Endothelial cell of umbilical vein (primary cell): ENCODE results near the gene CDC42BPG. TPM values are rescaled to one million over a fixed set of nuclear protein-coding genes. Genes with fewer than 3 reads are reported as not detected.
A peak's percentile ranks its signal among the peaks of the same experiment; 100 is the strongest.

Source experiments
- BruUV-seq: library from RNA; stranded (reverse); fragments of 400-500 nt; replicated peaks from 2 replicates; lab custom pipeline; 2021; lab: Mats Ljungman, UMichigan
- CTCF ChIA-PET: fragments of 300-600, 350-600 bp; sonication (Branson Sonifier 250); formaldehyde crosslinking; loops from one replicate; lab custom pipeline; 2021; ENCODE audit warnings: antibody characterized with exemption, inconsistent platforms; lab: Charles Lee
- POLR2A ChIA-PET: fragments of 300-600, 350-600 bp; sonication (Branson Sonifier 250); formaldehyde crosslinking; loops from one replicate; lab custom pipeline; 2021; ENCODE audit warnings: antibody characterized with exemption, inconsistent platforms; lab: Charles Lee
- DNase-seq: peaks from one replicate; pipeline ENCODE4 v3.0.0-alpha.2; 2011; ENCODE audit warnings: low read depth, low spot score
- FAIRE-seq: peaks from 2 replicates; lab custom pipeline; 2011; peaks lifted over from hg19 to GRCh38; lab: Jason Lieb, UNC
- H2AFZ ChIP-seq: 2 replicates; pipeline ENCODE4 v1.6.0; 2012; ENCODE audit warnings: low read depth, low read length, control low read depth, inconsistent platforms
- H3K27ac ChIP-seq: 2 replicates; pipeline ENCODE4 v1.5.1; 2011; ENCODE audit warnings: low read depth, mild to moderate bottlenecking, control low read depth, low read length, moderate library complexity; ENCODE audit not compliant: insufficient read depth
- H3K27me3 ChIP-seq, 2 experiments: 2 replicates each; pipeline versions ENCODE4 v1.6.0 to v1.6.1; 2011; ENCODE audit warnings: low read length in 2 of 2, mixed read lengths in 1 of 2; ENCODE audit not compliant: control insufficient read depth in 2 of 2, insufficient read depth in 2 of 2
- H3K36me3 ChIP-seq, 2 experiments: 2 replicates in 1 of 2; 3 replicates in 1 of 2; pipeline ENCODE4 v1.5.1; 2011; ENCODE audit warnings: low read length in 2 of 2, mild to moderate bottlenecking in 1 of 2, moderate library complexity in 1 of 2; ENCODE audit not compliant: control insufficient read depth in 2 of 2, insufficient read depth in 2 of 2; ENCODE audit errors: extremely low read depth in 1 of 2
- H3K4me1 ChIP-seq: 3 replicates; pipeline ENCODE4 v1.5.1; 2011; ENCODE audit warnings: mild to moderate bottlenecking, low read length; ENCODE audit not compliant: control insufficient read depth, insufficient read depth; ENCODE audit errors: extremely low read depth
- H3K4me2 ChIP-seq: 2 replicates; pipeline ENCODE4 v1.6.1; 2011; ENCODE audit warnings: low read length, control low read depth, mixed read lengths; ENCODE audit not compliant: insufficient read depth
- H3K4me3 ChIP-seq, 3 experiments: fragments of 200-600 bp in 1 of 3; sonication (generic), shearing (Covaris generic) in 1 of 3; replicated peaks in 1 of 3; 2 replicates each; pipeline ENCODE4 v1.5.1; 2011 to 2016; ENCODE audit warnings: control low read depth in 3 of 3, low read length in 3 of 3, mild to moderate bottlenecking in 2 of 3, inconsistent platforms in 1 of 3, low read depth in 1 of 3, moderate library complexity in 1 of 3; ENCODE audit not compliant: insufficient read depth in 1 of 3
- H3K79me2 ChIP-seq: 2 replicates; pipeline ENCODE4 v1.6.0; 2012; ENCODE audit warnings: low read length, inconsistent platforms; ENCODE audit not compliant: control insufficient read depth, insufficient read depth
- H3K9ac ChIP-seq: replicated peaks from 2 replicates; pipeline ENCODE3; 2011; ENCODE audit warnings: low read length, control low read depth; ENCODE audit not compliant: insufficient read depth; ENCODE audit errors: extremely low read depth
- H3K9me1 ChIP-seq: replicated peaks from 3 replicates; pipeline ENCODE4 v1.6.0; 2011; ENCODE audit warnings: mild to moderate bottlenecking, low read length; ENCODE audit not compliant: control insufficient read depth, insufficient read depth; ENCODE audit errors: extremely low read depth
- H3K9me3 ChIP-seq: replicated peaks from 2 replicates; pipeline ENCODE4 v1.5.1; 2012; ENCODE audit warnings: low read length, inconsistent platforms; ENCODE audit not compliant: control insufficient read depth, insufficient read depth
- H4K20me1 ChIP-seq: replicated peaks from 2 replicates; pipeline ENCODE3; 2011; ENCODE audit warnings: mild to moderate bottlenecking, low read length; ENCODE audit not compliant: control insufficient read depth, insufficient read depth; ENCODE audit errors: extremely low read depth
- CTCF ChIP-seq, 2 donors: IDR thresholded peaks; 1 replicate in 1 of 2; 2 replicates in 1 of 2; pipeline ENCODE4 v1.5.1; 2011; ENCODE audit warnings: low read length in 2 of 2, mild to moderate bottlenecking in 2 of 2, moderate library complexity in 2 of 2, control low read depth in 1 of 2, inconsistent platforms in 1 of 2, low read depth in 1 of 2; ENCODE audit not compliant: insufficient read depth in 1 of 2; ENCODE audit errors: extremely low read depth in 1 of 2
- EZH2 ChIP-seq: IDR thresholded peaks from 2 replicates; pipeline ENCODE4 v1.6.1; 2012; ENCODE audit warnings: borderline replicate concordance, low read depth, mild to moderate bottlenecking, moderate library complexity, low read length, inconsistent platforms; ENCODE audit not compliant: severe bottlenecking
- FOS ChIP-seq: IDR thresholded peaks from 2 replicates; pipeline ENCODE4 v1.6.1; 2011; ENCODE audit warnings: mild to moderate bottlenecking, low read length, moderate library complexity, borderline replicate concordance; ENCODE audit not compliant: insufficient read depth
- GATA2 ChIP-seq: IDR thresholded peaks from 2 replicates; pipeline ENCODE4 v1.7.0; 2011; ENCODE audit warnings: low read depth, mild to moderate bottlenecking, moderate library complexity, mixed read lengths, low read length; ENCODE audit not compliant: insufficient read length, insufficient read depth
- JUN ChIP-seq: IDR thresholded peaks from 2 replicates; pipeline ENCODE4 v1.6.1; 2011; ENCODE audit warnings: borderline replicate concordance, low read depth; ENCODE audit not compliant: insufficient read length, insufficient read depth
- MYC ChIP-seq: IDR thresholded peaks from one replicate; pipeline ENCODE4 v1.6.1; 2011; ENCODE audit warnings: mild to moderate bottlenecking, low read depth, low read length
- POLR2A ChIP-seq: IDR thresholded peaks from 2 replicates; pipeline ENCODE4 v1.6.1; 2012; ENCODE audit warnings: low read depth, mild to moderate bottlenecking, control low read depth, low read length
- POLR2AphosphoS5 ChIP-seq: IDR thresholded peaks from 2 replicates; pipeline ENCODE4 v1.6.1; 2012; ENCODE audit warnings: low read depth, mild to moderate bottlenecking, control low read depth, low read length, moderate library complexity; ENCODE audit not compliant: insufficient read depth
- dilution Hi-C: fragments of 300-500 bp; cut with MboI; formaldehyde crosslinking; loops from one replicate; pipeline ENCODE4 v1.15.0; 2019; ENCODE audit warnings: low sequenced_read_pairs; ENCODE audit not compliant: extremely low pct_ligation_motif_present
- intact Hi-C: fragments of 100-400 bp; cut with micrococcal nuclease; formaldehyde crosslinking; loops from one replicate; pipeline ENCODE4 v1.10.0; 2022
- polyA plus RNA-seq, 4 experiments: library from polyadenylated mRNA; depleted of rRNA in 3 of 4; stranded (reverse) in 3 of 4; unstranded in 1 of 4; fragments of >200 nt; gene quantifications; 2 replicates each; pipeline versions ENCODE4 v1.2.1 to v1.2.3, GENCODE V29; 2011 to 2012; ENCODE audit warnings: missing spikeins in 1 of 4
- total RNA-seq: library from RNA; stranded (reverse); gene quantifications from 2 replicates; pipeline ENCODE4 v1.2.3, GENCODE V29; 2021

Gene CDC42BPG
- total and polyA plus RNA-seq, 2 donors (not counting 3 experiments of a cell fraction or from before 2014, with no cell fraction given) = 0.19 to 0.42 TPM

- no peaks in the 10 kb centered on the region for H3K27me3 ChIP-seq
- FAIRE-seq = no peak
- peaks cover 37% of the 10 kb centered on the region for H3K4me1 ChIP-seq
- no TSS peak for BruUV-seq
- H3K27ac ChIP-seq = peak overlapping the region; percentile 74
- no peak for TF ChIP-seq POLR2A
- TF ChIP-seq GATA2 = no peak
- TF ChIP-seq FOS = no peak
- TF ChIP-seq EZH2 = no peak
- no peak for TF ChIP-seq CTCF (IDR thresholded peaks at IDR 0.05; ENCODE audit: extremely low read depth in 1 of 2, insufficient read depth in 1 of 2, low read depth in 1 of 2, low read length in 2 of 2)
- no peak for TF ChIP-seq POLR2AphosphoS5
- TF ChIP-seq JUN = no peak
- TF ChIP-seq MYC = no peak
- dilution Hi-C loops (no loop called here), intact Hi-C loops (loop anchor here (1.0 to 2.0 kb wide), 3 partner anchors 14 to 61 kb away; partner anchors contain the start of genes ATG2A and EHD1)
- DNase-seq = no peak
- no peak overlapping the region for H2AFZ ChIP-seq
- no peak overlapping the region for H3K4me3 ChIP-seq
- no peaks in the 10 kb centered on the region for H4K20me1 ChIP-seq
- no peak overlapping the region for H3K4me2 ChIP-seq
- H3K9ac ChIP-seq = peak overlapping the region; percentile 4
- H3K9me1 ChIP-seq = no peaks in the 10 kb centered on the region
- peaks cover 28% of the 10 kb centered on the region for H3K79me2 ChIP-seq
- POLR2A ChIA-PET = interaction anchor here (1.0 to 2.8 kb wide), 6 partner anchors 9 to 22 kb away, joined by 3 to 18 read pairs (median 9); partner anchors contain the start of gene EHD1
- H3K9me3 ChIP-seq = no peaks in the 10 kb centered on the region
- H3K36me3 ChIP-seq = peaks cover 0 to 21% of the 10 kb centered on the region in 2 experiments
- CTCF ChIA-PET = interaction anchor here (0.6 to 9.1 kb wide), 12 partner anchors 8 to 76 kb away, joined by 3 to 101 read pairs (median 6); partner anchors contain the start of genes CDC42BPG and EHD1
Observed at GRCh38 chr11:64855596-64856304, 11.3 kb upstream of the CDC42BPG start.
